Testis (tissue), 2 donors: ENCODE measurements around the gene TENM4.

Experiments
- POLR2A ChIP-seq: fragments of 450-650 bp; IDR thresholded peaks from one replicate; pipeline ENCODE4 v1.6.1; 2017; ENCODE audit warnings: antibody characterized with exemption, mild to moderate bottlenecking, moderate library complexity
- TF ChIP-seq, protein P1 (sequence below), 3 experiments: fragments of 450-650 bp in 2 of 3; fragments of 200-600 bp in 1 of 3; sonication (generic) in 1 of 3; IDR thresholded peaks; one replicate each; pipeline ENCODE4 v1.5.1; 2016 to 2019; ENCODE audit warnings: antibody characterized with exemption in 3 of 3, mild to moderate bottlenecking in 2 of 3, moderate library complexity in 1 of 3

DNA sequence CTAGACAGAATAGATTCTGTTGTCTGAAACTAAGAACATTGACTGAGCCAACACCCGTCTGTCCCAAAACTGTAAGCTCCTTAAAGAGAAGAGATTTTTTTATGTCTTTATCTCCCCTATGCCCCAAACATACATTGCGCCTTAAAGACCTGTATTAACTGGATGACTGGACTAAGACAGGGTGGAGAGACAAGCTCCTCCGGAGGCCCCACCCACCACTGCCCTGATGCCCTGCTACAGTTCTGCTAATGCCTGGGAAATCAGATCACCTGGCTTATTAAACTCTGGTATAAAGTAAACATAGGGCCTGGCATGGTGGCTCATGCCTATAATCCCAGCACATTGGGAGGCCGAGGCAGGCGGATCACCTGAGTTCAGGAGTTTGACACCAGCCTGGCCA, 203.7 kb downstream of the TENM4 start:
- TF ChIP-seq POLR2A = no peak
- TF ChIP-seq, protein P1, sequence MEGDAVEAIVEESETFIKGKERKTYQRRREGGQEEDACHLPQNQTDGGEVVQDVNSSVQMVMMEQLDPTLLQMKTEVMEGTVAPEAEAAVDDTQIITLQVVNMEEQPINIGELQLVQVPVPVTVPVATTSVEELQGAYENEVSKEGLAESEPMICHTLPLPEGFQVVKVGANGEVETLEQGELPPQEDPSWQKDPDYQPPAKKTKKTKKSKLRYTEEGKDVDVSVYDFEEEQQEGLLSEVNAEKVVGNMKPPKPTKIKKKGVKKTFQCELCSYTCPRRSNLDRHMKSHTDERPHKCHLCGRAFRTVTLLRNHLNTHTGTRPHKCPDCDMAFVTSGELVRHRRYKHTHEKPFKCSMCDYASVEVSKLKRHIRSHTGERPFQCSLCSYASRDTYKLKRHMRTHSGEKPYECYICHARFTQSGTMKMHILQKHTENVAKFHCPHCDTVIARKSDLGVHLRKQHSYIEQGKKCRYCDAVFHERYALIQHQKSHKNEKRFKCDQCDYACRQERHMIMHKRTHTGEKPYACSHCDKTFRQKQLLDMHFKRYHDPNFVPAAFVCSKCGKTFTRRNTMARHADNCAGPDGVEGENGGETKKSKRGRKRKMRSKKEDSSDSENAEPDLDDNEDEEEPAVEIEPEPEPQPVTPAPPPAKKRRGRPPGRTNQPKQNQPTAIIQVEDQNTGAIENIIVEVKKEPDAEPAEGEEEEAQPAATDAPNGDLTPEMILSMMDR (IDR thresholded peaks at IDR 0.05) = no peak
